Endometrium (tissue), 2 donors: ENCODE data around the gene SNPH.

Experiments
- FAIRE-seq: peaks from 2 replicates; lab custom pipeline; 2012; peaks lifted over from hg19 to GRCh38; lab: Jason Lieb, UNC
- donor health status: control.
- donor health status: control.

The SNPH gene

GRCh38 chr20:1323830-1324597 is 57.9 kb downstream of the SNPH start:
- FAIRE-seq = no peak

- no peak for FAIRE-seq
Observed at GRCh38 chr20:1324598-1325172, 58.6 kb downstream of the SNPH start.

GRCh38 chr20:1325173-1326030 is 59.3 kb downstream of the SNPH start:
- FAIRE-seq = peak; percentile 84

- no peak for FAIRE-seq
Observed at GRCh38 chr20:1326031-1326930, 60.2 kb downstream of the SNPH start.

- FAIRE-seq = no peak
Observed at GRCh38 chr20:1327241-1327653, 61.2 kb downstream of the SNPH start.

GRCh38 chr20:1327827-1328679 is 62.0 kb downstream of the SNPH start:
- no peak for FAIRE-seq

- FAIRE-seq = no peak
Observed at GRCh38 chr20:1328680-1329330, 62.7 kb downstream of the SNPH start, which contains the start of gene SDCBP2. TSS of gene SDCBP2 (minus strand) at chr20:1329139. CDS start at chr20:1320416, 8,723 bp downstream.

- FAIRE-seq = no peak
Observed at GRCh38 chr20:1330075-1330830, 64.2 kb downstream of the SNPH start.

- FAIRE-seq = no peak
Observed at GRCh38 chr20:1331101-1331500, 65.0 kb downstream of the SNPH start.

GRCh38 chr20:1331801-1332453 is 65.8 kb downstream of the SNPH start:
- no peak for FAIRE-seq

- no peak for FAIRE-seq
Observed at GRCh38 chr20:1332749-1333300, 66.7 kb downstream of the SNPH start.

- FAIRE-seq = no peak
Observed at GRCh38 chr20:1333462-1334369, 67.6 kb downstream of the SNPH start.

GRCh38 chr20:1334370-1334731 is 68.3 kb downstream of the SNPH start:
- FAIRE-seq = no peak

GRCh38 chr20:1334761-1335160 is 68.7 kb downstream of the SNPH start:
- no peak for FAIRE-seq

GRCh38 chr20:1335961-1336698 is 70.0 kb downstream of the SNPH start:
- FAIRE-seq = no peak

GRCh38 chr20:1336699-1337367 is 70.7 kb downstream of the SNPH start:
- no peak for FAIRE-seq
